ENCODE results near the gene CCNG2. TPM values are rescaled to one million over a fixed set of nuclear protein-coding genes. Genes with fewer than 3 reads are reported as not detected.

The CCNG2 gene
- polyA plus RNA-seq, 1 experiment = 42.3 TPM

- Histone ChIP-seq H3K27me3 (ENCODE audit: control insufficient read depth, insufficient read depth, low read length) (peaks cover 19% of the 10 kb centered on the region), H3K4me3 (ENCODE audit: low read depth, low read length) (no peak overlapping the region), H3K27ac (ENCODE audit: low read depth, low read length) (no peak overlapping the region), H3K9me3 (ENCODE audit: control insufficient read depth, insufficient read depth, low read length) (no peaks in the 10 kb centered on the region)
- no peak for TF ChIP-seq CTCF (IDR thresholded peaks at IDR 0.05; ENCODE audit: low read depth, low read length)
- CTCF ChIA-PET = interaction anchor here (0.7 to 6.0 kb wide), 29 partner anchors 8 to 772 kb away, joined by 3 to 194 read pairs (median 15); partner anchors contain the start of gene SHROOM3
- POLR2A ChIA-PET = interaction anchor here (0.6 kb wide), 1 partner anchor 168 kb away, joined by 3 read pairs; no protein-coding TSS in a partner anchor
- no peak for DNase-seq (ENCODE audit: low read depth, low spot score)
Observed at GRCh38 chr4:77204621-77205020, 47.6 kb downstream of the CCNG2 start.

GRCh38 chr4:77209012-77209411 lies 52.0 kb downstream of the CCNG2 start:
- TF ChIP-seq CTCF (IDR thresholded peaks at IDR 0.05; ENCODE audit: low read depth, low read length) = no peak
- CTCF ChIA-PET = interaction anchor here (1.0 to 2.0 kb wide), 2 partner anchors 113 to 163 kb away, joined by 5 to 9 read pairs; no protein-coding TSS in a partner anchor
- Histone ChIP-seq H3K9me3 (ENCODE audit: control insufficient read depth, insufficient read depth, low read length) (no peaks in the 10 kb centered on the region), H3K27ac (ENCODE audit: low read depth, low read length) (no peak overlapping the region), H3K4me3 (ENCODE audit: low read depth, low read length) (no peak overlapping the region), H3K27me3 (ENCODE audit: control insufficient read depth, insufficient read depth, low read length) (peaks cover 30% of the 10 kb centered on the region)
- no peak for DNase-seq (ENCODE audit: low read depth, low spot score)
- POLR2A ChIA-PET = no interaction called here

- Histone ChIP-seq H3K9me3 (ENCODE audit: control insufficient read depth, insufficient read depth, low read length) (no peaks in the 10 kb centered on the region), H3K27ac (ENCODE audit: low read depth, low read length) (no peak overlapping the region), H3K4me3 (ENCODE audit: low read depth, low read length) (no peak overlapping the region), H3K27me3 (ENCODE audit: control insufficient read depth, insufficient read depth, low read length) (peaks cover 33% of the 10 kb centered on the region)
- ChIA-PET POLR2A (no interaction called here), CTCF (interaction anchor here (0.6 kb wide), 1 partner anchor 850 kb away, joined by 3 read pairs; no protein-coding TSS in a partner anchor)
- no peak for TF ChIP-seq CTCF (IDR thresholded peaks at IDR 0.05; ENCODE audit: low read depth, low read length)
- DNase-seq (ENCODE audit: low read depth, low spot score) = no peak
Observed at GRCh38 chr4:77209936-77210335, 52.9 kb downstream of the CCNG2 start.

GRCh38 chr4:77215107-77215506 lies 58.1 kb downstream of the CCNG2 start:
- ChIA-PET CTCF (interaction anchor here (0.6 to 2.8 kb wide), 3 partner anchors 11 to 238 kb away, joined by 4 to 18 read pairs (median 9); no protein-coding TSS in a partner anchor), POLR2A (no interaction called here)
- Histone ChIP-seq H3K4me3 (ENCODE audit: low read depth, low read length) (no peak overlapping the region), H3K27me3 (ENCODE audit: control insufficient read depth, insufficient read depth, low read length) (peaks cover 28% of the 10 kb centered on the region), H3K9me3 (ENCODE audit: control insufficient read depth, insufficient read depth, low read length) (no peaks in the 10 kb centered on the region), H3K27ac (ENCODE audit: low read depth, low read length) (no peak overlapping the region)
- DNase-seq (ENCODE audit: low read depth, low spot score) = no peak
- TF ChIP-seq CTCF (IDR thresholded peaks at IDR 0.05; ENCODE audit: low read depth, low read length) = no peak

- Histone ChIP-seq H3K27me3 (ENCODE audit: control insufficient read depth, insufficient read depth, low read length) (peaks cover 22% of the 10 kb centered on the region), H3K4me3 (ENCODE audit: low read depth, low read length) (no peak overlapping the region), H3K27ac (ENCODE audit: low read depth, low read length) (no peak overlapping the region), H3K9me3 (ENCODE audit: control insufficient read depth, insufficient read depth, low read length) (no peaks in the 10 kb centered on the region)
- DNase-seq (ENCODE audit: low read depth, low spot score) = no peak
- TF ChIP-seq CTCF (IDR thresholded peaks at IDR 0.05; ENCODE audit: low read depth, low read length) = no peak
- CTCF ChIA-PET = no interaction called here
- POLR2A ChIA-PET = no interaction called here
Observed at GRCh38 chr4:77217526-77217925, 60.5 kb downstream of the CCNG2 start.
